Measurements from ENCODE around the gene LANCL2. TPM values are rescaled to one million over a fixed set of nuclear protein-coding genes. Genes with fewer than 3 reads are reported as not detected.

LANCL2 gene
- total RNA-seq, 4 donors from 2014 or later: 6.4 to 27.0 (median 15.6) TPM

DNA sequence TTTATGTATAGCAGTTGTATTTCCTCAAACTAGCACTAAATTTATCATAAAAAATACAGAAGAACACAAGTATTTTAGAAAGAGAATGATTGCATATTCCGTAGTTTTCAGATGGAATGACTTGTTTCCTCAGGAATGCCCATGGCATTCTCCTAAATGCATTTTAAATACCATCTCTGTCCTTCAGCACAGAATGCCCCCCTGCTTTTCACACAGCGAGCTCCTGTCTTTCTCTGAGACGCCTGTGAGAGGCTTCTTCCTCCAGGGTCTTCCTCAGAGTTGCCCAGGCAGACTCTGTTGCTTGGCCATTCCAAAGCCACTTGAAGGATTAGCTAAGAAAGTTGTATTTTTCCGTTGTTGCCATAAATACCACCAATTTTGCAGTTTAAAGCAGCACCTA, 10.1 kb downstream of the LANCL2 start:
- Histone ChIP-seq H3K4me3 (no peak overlapping the region), H3K36me3 (no peaks in the 10 kb centered on the region), H3K4me1 (peaks cover 0 to 5% (median 2%) of the 10 kb centered on the region in 4 donors), H3K9me3 (no peaks in the 10 kb centered on the region), H3K27ac (no peak overlapping the region), H3K27me3 (no peaks in the 10 kb centered on the region)
- in situ Hi-C loops (cut with MboI; ENCODE audit: low pct_ligation_motif_present in 1 of 4, low pct_unique_long_range_greater_than_20kb in 1 of 4, low sequenced_read_pairs in 3 of 4): no loop called here
- 88 to 100% methylated on average over 1 to 4 of the region's 4 CpGs for WGBS, 2 donors (ENCODE audit: low coverage in 1 of 2)
- intact Hi-C loops (cut with DNase I; ENCODE audit: low total_unique reads): no loop called here
- TF ChIP-seq, protein P1, sequence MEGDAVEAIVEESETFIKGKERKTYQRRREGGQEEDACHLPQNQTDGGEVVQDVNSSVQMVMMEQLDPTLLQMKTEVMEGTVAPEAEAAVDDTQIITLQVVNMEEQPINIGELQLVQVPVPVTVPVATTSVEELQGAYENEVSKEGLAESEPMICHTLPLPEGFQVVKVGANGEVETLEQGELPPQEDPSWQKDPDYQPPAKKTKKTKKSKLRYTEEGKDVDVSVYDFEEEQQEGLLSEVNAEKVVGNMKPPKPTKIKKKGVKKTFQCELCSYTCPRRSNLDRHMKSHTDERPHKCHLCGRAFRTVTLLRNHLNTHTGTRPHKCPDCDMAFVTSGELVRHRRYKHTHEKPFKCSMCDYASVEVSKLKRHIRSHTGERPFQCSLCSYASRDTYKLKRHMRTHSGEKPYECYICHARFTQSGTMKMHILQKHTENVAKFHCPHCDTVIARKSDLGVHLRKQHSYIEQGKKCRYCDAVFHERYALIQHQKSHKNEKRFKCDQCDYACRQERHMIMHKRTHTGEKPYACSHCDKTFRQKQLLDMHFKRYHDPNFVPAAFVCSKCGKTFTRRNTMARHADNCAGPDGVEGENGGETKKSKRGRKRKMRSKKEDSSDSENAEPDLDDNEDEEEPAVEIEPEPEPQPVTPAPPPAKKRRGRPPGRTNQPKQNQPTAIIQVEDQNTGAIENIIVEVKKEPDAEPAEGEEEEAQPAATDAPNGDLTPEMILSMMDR (IDR thresholded peaks at IDR 0.05): no peak
- TF ChIP-seq POLR2A (IDR thresholded peaks at IDR 0.05) (no peak), EP300 (IDR thresholded peaks at IDR 0.05; ENCODE audit: low read depth) (no peak), POLR2AphosphoS5 (IDR thresholded peaks at IDR 0.05) (no peak)
- DNase-seq: no peak

DNA sequence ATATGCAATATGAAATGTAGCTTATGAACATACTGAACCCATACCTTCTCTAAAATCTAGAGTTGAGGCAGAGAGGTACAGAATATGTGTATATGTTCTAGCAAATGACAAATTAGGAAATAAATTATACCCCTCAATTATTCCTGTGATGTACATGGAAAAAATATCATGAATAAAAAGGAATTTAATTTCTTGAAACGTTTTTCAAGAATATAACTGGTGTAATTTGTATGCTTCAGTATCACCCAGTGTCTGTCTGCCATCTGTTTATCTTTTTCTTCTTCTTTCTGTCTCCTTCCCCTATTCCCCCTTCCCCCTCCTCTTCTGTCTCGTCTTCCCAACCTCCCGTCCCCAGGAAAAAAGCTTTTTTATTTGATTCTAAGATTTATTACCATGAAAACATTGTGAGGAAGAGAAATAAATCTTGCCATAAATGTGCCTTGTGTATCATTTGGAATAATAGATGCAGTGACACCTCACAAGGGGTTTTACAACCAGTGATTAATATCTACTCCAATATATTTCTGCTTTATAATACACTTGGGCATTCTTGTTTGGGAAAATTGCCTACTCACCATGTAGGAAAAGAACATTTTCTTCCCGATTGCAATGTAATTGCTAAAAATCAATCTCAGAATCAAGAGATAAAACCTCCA, 12.2 kb downstream of the LANCL2 start:
- intact Hi-C loops (cut with DNase I; ENCODE audit: low total_unique reads) (no loop called here), in situ Hi-C loops (cut with MboI; ENCODE audit: low pct_ligation_motif_present in 1 of 4, low pct_unique_long_range_greater_than_20kb in 1 of 4, low sequenced_read_pairs in 3 of 4) (no loop called here)
- WGBS, 2 donors (ENCODE audit: low coverage in 1 of 2): 72 to 76% methylated on average over 4 of the region's 4 CpGs
- H3K27ac ChIP-seq: no peak overlapping the region
- H3K4me3 ChIP-seq: no peak overlapping the region
- no peaks in the 10 kb centered on the region for H3K9me3 ChIP-seq
- no peaks in the 10 kb centered on the region for H3K27me3 ChIP-seq
- H3K36me3 ChIP-seq: no peaks in the 10 kb centered on the region
- H3K4me1 ChIP-seq: peaks cover 0 to 5% (median 2%) of the 10 kb centered on the region in 4 donors
- TF ChIP-seq EP300 (IDR thresholded peaks at IDR 0.05; ENCODE audit: low read depth) (no peak), POLR2AphosphoS5 (IDR thresholded peaks at IDR 0.05) (no peak), POLR2A (IDR thresholded peaks at IDR 0.05) (no peak)
- TF ChIP-seq, protein P1 (IDR thresholded peaks at IDR 0.05): no peak
- no peak for DNase-seq

DNA sequence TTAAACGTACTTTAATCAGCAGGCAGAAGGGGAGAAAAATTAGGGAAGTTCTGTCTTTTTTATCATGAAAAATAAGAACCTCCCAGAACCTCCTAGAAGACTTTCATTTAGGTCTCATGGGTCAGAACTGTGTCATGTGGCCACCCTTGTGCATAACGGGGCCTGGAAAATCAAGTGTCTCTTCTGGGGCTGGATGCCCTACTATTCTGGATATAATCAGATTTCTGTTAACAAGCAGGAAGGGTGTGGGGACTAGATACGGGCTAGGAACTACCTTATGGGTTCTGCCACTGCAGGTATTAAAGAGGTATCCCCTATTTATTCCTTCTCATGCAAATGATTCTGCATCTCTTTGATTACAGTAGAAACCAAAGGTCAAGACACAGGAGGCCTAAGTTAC, 14.1 kb downstream of the LANCL2 start:
- Histone ChIP-seq H3K36me3 (no peaks in the 10 kb centered on the region), H3K27ac (no peak overlapping the region), H3K4me3 (no peak overlapping the region), H3K9me3 (no peaks in the 10 kb centered on the region), H3K4me1 (no peaks in the 10 kb centered on the region), H3K27me3 (no peaks in the 10 kb centered on the region)
- in situ Hi-C loops (cut with MboI; ENCODE audit: low pct_ligation_motif_present in 1 of 4, low pct_unique_long_range_greater_than_20kb in 1 of 4, low sequenced_read_pairs in 3 of 4) (no loop called here), intact Hi-C loops (cut with DNase I; ENCODE audit: low total_unique reads) (no loop called here)
- TF ChIP-seq POLR2A (IDR thresholded peaks at IDR 0.05): no peak
- no peak for TF ChIP-seq POLR2AphosphoS5 (IDR thresholded peaks at IDR 0.05)
- TF ChIP-seq, protein P1 (IDR thresholded peaks at IDR 0.05): no peak
- TF ChIP-seq EP300 (IDR thresholded peaks at IDR 0.05; ENCODE audit: low read depth): no peak
- DNase-seq: no peak
- WGBS, 2 donors (ENCODE audit: low coverage in 1 of 2): 90 to 92% methylated on average over 2 to 3 of the region's 3 CpGs

DNA sequence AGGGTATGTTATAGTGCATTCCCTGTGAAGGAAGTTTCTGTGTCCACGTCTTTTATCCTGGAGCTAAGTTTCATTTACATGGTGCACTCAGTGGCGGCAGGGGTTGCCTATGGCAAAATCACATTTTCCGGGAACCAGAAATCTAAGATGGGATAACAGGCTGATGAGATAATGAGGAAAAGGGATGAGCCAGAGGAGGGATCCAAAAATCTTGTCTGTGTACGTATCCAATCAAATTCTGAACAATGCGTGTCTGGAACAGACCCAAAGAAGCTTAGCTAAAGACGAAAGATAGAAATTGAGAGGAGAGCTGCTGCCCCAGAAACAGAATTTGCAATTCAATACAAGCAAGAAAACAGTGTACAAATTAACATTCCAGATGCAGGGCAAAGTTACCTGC, 16.1 kb downstream of the LANCL2 start:
- 84 to 92% methylated on average over 3 to 6 of the region's 6 CpGs for WGBS, 2 donors (ENCODE audit: low coverage in 1 of 2)
- Histone ChIP-seq H3K36me3 (no peaks in the 10 kb centered on the region), H3K9me3 (peaks cover 0 to 5% of the 10 kb centered on the region in 2 donors), H3K27ac (no peak overlapping the region), H3K4me1 (no peaks in the 10 kb centered on the region), H3K4me3 (no peak overlapping the region), H3K27me3 (no peaks in the 10 kb centered on the region)
- DNase-seq: no peak
- no peak for TF ChIP-seq POLR2A (IDR thresholded peaks at IDR 0.05)
- TF ChIP-seq, protein P1 (IDR thresholded peaks at IDR 0.05): no peak
- TF ChIP-seq POLR2AphosphoS5 (IDR thresholded peaks at IDR 0.05): no peak
- no peak for TF ChIP-seq EP300 (IDR thresholded peaks at IDR 0.05; ENCODE audit: low read depth)
- intact Hi-C loops (cut with DNase I; ENCODE audit: low total_unique reads) (no loop called here), in situ Hi-C loops (cut with MboI; ENCODE audit: low pct_ligation_motif_present in 1 of 4, low pct_unique_long_range_greater_than_20kb in 1 of 4, low sequenced_read_pairs in 3 of 4) (no loop called here)

Measured in transverse colon (tissue), 4 donors.